Tibial nerve (tissue), 4 donors: Measurements from ENCODE around the gene FSD1L. TPM values are rescaled to one million over a fixed set of nuclear protein-coding genes. Genes with fewer than 3 reads are reported as not detected.

Source experiments
- DNase-seq, 2 donors: peaks; one replicate each; pipeline ENCODE4 v3.0.0-alpha.2; 2019; ENCODE audit warnings: low spot score in 2 of 2
- H3K27ac ChIP-seq, 4 donors: fragments of 200-600 bp; sonication (generic) in 3 of 4; one replicate each; pipeline ENCODE4 v1.5.1; 2017 to 2019; ENCODE audit warnings: mild to moderate bottlenecking in 1 of 4
- H3K27me3 ChIP-seq, 2 donors: fragments of 200-600 bp; sonication (generic) in 1 of 2; one replicate each; pipeline versions ENCODE4 v1.5.1 to v1.6.0; 2017 to 2019
- H3K36me3 ChIP-seq, 3 donors: fragments of 200-600 bp; sonication (generic); one replicate each; pipeline ENCODE4 v1.5.1; 2018 to 2019
- H3K4me1 ChIP-seq, 4 donors: fragments of 200-600 bp; sonication (generic) in 3 of 4; one replicate each; pipeline ENCODE4 v1.5.1; 2017 to 2019
- H3K4me3 ChIP-seq, 4 donors: fragments of 200-600 bp; sonication (generic) in 3 of 4; one replicate each; pipeline ENCODE4 v1.5.1; 2017 to 2019; ENCODE audit warnings: mild to moderate bottlenecking in 1 of 4, moderate library complexity in 1 of 4
- H3K9me3 ChIP-seq, 4 donors: fragments of 200-600 bp; sonication (generic) in 3 of 4; one replicate each; pipeline ENCODE4 v1.5.1; 2017 to 2019
- CTCF ChIP-seq, 5 experiments: fragments of 200-600 bp in 3 of 5; fragments of 450-650 bp in 2 of 5; sonication (generic) in 3 of 5; IDR thresholded peaks; one replicate each; pipeline ENCODE4 v1.5.1; 2016 to 2019; ENCODE audit warnings: antibody characterized with exemption in 5 of 5, mild to moderate bottlenecking in 3 of 5, moderate library complexity in 2 of 5
- EP300 ChIP-seq, 2 donors: sonication (generic); formaldehyde crosslinking; IDR thresholded peaks; one replicate each; pipeline ENCODE4 v1.6.1; 2017; ENCODE audit warnings: antibody characterized with exemption in 2 of 2, mild to moderate bottlenecking in 1 of 2
- POLR2A ChIP-seq, 2 donors: fragments of 450-650 bp; IDR thresholded peaks; one replicate each; pipeline ENCODE4 v1.6.1; 2017; ENCODE audit warnings: antibody characterized with exemption in 2 of 2, mild to moderate bottlenecking in 2 of 2, moderate library complexity in 2 of 2
- WGBS, 2 donors: methylation state at CpG; one replicate each; pipeline ENCODE4 v1.1.5; 2018; 5-methylcytosine and 5-hydroxymethylcytosine counted together
- total RNA-seq, 4 donors: library from RNA; depleted of rRNA; stranded (reverse); fragments of >200 nt; gene quantifications; one replicate each; pipeline ENCODE4 v1.1.0, GENCODE V29; 2016

The FSD1L gene
- total RNA-seq, 4 donors from 2014 or later: 2.9 to 13.2 (median 6.0) TPM

GRCh38 chr9:105418588-105419500, 29.0 kb upstream of the FSD1L start:
- no peaks in the 10 kb centered on the region for H3K9me3 ChIP-seq
- H3K27ac ChIP-seq: no peak overlapping the region
- TF ChIP-seq POLR2A (IDR thresholded peaks at IDR 0.05) (no peak), EP300 (IDR thresholded peaks at IDR 0.05) (no peak), CTCF (IDR thresholded peaks at IDR 0.05) (no peak)
- no peak overlapping the region for H3K4me3 ChIP-seq
- H3K27me3 ChIP-seq: no peaks in the 10 kb centered on the region
- 57 to 61% methylated on average over 3 of the region's 3 CpGs for WGBS, 2 donors
- H3K36me3 ChIP-seq: no peaks in the 10 kb centered on the region
- DNase-seq: no peak
- peaks cover 0 to 29% (median 0%) of the 10 kb centered on the region in 4 donors for H3K4me1 ChIP-seq

GRCh38 chr9:105419816-105420597, 27.8 kb upstream of the FSD1L start:
- no peaks in the 10 kb centered on the region for H3K36me3 ChIP-seq
- H3K27ac ChIP-seq: peak overlapping the region in 2 of 4 donors; percentile 1 to 4
- H3K4me3 ChIP-seq: no peak overlapping the region
- WGBS, 2 donors: 53 to 55% methylated on average over 10 of the region's 10 CpGs
- TF ChIP-seq CTCF (IDR thresholded peaks at IDR 0.05) (no peak), EP300 (IDR thresholded peaks at IDR 0.05) (no peak), POLR2A (IDR thresholded peaks at IDR 0.05) (no peak)
- H3K4me1 ChIP-seq: peaks cover 0 to 18% (median 0%) of the 10 kb centered on the region in 4 donors
- H3K27me3 ChIP-seq: no peaks in the 10 kb centered on the region
- no peaks in the 10 kb centered on the region for H3K9me3 ChIP-seq
- DNase-seq: no peak

GRCh38 chr9:105421154-105421553, 26.7 kb upstream of the FSD1L start:
- no peak for TF ChIP-seq POLR2A (IDR thresholded peaks at IDR 0.05)
- no peak for TF ChIP-seq CTCF (IDR thresholded peaks at IDR 0.05)
- no peak overlapping the region for H3K27ac ChIP-seq
- no peak overlapping the region for H3K4me3 ChIP-seq
- H3K9me3 ChIP-seq: no peaks in the 10 kb centered on the region
- no peaks in the 10 kb centered on the region for H3K27me3 ChIP-seq
- 87 to 95% methylated on average over 2 of the region's 2 CpGs for WGBS, 2 donors
- peaks cover 0 to 11% (median 0%) of the 10 kb centered on the region in 4 donors for H3K4me1 ChIP-seq
- H3K36me3 ChIP-seq: no peaks in the 10 kb centered on the region
- no peak for DNase-seq

GRCh38 chr9:105421864-105422263, 26.0 kb upstream of the FSD1L start:
- Histone ChIP-seq H3K4me1 (peaks cover 0 to 11% (median 0%) of the 10 kb centered on the region in 4 donors), H3K4me3 (no peak overlapping the region), H3K27me3 (no peaks in the 10 kb centered on the region), H3K36me3 (no peaks in the 10 kb centered on the region), H3K27ac (no peak overlapping the region), H3K9me3 (no peaks in the 10 kb centered on the region)
- no peak for DNase-seq
- TF ChIP-seq EP300 (IDR thresholded peaks at IDR 0.05): no peak
- no peak for TF ChIP-seq CTCF (IDR thresholded peaks at IDR 0.05)
- no peak for TF ChIP-seq POLR2A (IDR thresholded peaks at IDR 0.05)
- 92% methylated on average over 5 of the region's 5 CpGs for WGBS, 2 donors
